Retinal pigment epithelial cell (primary cell): ENCODE measurements around the gene MYOZ3.
A peak's percentile ranks its signal among the peaks of the same experiment; 100 is the strongest.

Source experiments
- DNase-seq: peaks from one replicate; pipeline ENCODE4 v3.0.0-alpha.2; 2010; ENCODE audit warnings: low read depth
- H3K4me3 ChIP-seq: 2 replicates; pipeline ENCODE4 v1.5.1; 2011; ENCODE audit warnings: mild to moderate bottlenecking, low read length, control low read depth, moderate library complexity
- CTCF ChIP-seq: conservative IDR thresholded peaks from 2 replicates; pipeline ENCODE4 v1.5.1; 2011; ENCODE audit warnings: low read depth, low read length, control low read depth, inconsistent platforms

MYOZ3 gene

DNA sequence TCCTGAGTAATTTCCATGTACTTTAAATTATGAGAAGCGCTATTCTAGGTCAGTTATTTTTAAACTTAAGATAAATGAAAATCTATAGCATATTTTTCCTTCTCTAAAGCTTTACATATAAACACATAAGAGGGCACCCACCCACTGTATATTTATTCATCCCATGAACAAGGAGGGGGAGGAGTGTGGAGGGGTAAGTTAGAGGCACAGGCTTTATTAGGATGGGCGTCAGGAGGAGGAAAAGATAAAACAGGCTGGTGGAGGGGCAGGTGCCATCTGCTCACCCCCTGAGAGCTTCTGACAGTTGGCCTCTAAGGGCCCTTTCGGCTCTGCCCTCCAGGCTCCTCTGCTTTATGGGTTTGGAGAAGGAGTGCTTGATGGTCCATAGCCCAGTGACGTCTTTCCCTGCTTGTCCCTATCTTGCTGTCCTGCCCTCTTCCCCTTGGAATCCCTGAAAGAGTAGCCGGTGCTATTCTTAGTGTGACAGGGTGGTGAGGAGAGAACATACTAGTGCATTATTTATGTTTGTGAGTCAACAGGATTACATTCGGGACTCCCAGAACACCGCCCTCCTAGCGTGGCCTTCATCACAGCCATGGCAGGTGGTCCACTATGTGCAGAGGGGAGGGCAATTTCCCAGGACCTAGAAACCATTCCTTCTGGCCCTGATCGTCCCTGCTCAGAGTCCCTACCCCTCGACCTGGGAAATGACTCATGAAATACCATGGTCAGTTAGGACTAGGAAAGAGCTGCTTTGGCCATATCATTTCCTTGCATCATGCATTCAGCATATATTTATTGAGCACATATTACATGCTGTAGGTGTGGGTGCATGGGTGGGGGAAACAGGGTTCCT, 28.5 kb upstream of the MYOZ3 start:
- TF ChIP-seq CTCF: no peak

DNA sequence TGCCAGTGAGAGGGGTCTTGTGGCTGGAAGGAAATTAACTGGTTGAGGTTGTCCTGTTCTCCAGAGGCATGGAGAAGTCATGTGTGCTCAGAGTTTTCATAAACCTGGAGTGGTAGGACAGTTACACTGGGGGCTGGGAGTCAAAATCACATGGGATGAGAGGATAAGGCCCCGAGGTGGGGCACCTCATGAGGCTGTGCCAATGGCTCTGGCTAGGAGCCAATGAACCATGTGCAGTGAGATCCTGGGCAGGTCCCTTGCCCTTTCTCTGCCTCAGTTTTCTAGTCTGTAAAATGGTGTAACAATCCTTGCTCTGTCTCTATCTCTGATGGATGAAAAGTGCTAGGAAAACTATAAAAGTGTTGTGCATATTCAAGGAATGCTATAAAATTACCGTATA, 27.6 kb upstream of the MYOZ3 start:
- H3K4me3 ChIP-seq: no peak overlapping the region
- DNase-seq: no peak
- TF ChIP-seq CTCF: no peak

More for the DNA sequence above, 28.5 kb upstream of the MYOZ3 start:
- H3K4me3 ChIP-seq: no peak overlapping the region
- no peak for DNase-seq

DNA sequence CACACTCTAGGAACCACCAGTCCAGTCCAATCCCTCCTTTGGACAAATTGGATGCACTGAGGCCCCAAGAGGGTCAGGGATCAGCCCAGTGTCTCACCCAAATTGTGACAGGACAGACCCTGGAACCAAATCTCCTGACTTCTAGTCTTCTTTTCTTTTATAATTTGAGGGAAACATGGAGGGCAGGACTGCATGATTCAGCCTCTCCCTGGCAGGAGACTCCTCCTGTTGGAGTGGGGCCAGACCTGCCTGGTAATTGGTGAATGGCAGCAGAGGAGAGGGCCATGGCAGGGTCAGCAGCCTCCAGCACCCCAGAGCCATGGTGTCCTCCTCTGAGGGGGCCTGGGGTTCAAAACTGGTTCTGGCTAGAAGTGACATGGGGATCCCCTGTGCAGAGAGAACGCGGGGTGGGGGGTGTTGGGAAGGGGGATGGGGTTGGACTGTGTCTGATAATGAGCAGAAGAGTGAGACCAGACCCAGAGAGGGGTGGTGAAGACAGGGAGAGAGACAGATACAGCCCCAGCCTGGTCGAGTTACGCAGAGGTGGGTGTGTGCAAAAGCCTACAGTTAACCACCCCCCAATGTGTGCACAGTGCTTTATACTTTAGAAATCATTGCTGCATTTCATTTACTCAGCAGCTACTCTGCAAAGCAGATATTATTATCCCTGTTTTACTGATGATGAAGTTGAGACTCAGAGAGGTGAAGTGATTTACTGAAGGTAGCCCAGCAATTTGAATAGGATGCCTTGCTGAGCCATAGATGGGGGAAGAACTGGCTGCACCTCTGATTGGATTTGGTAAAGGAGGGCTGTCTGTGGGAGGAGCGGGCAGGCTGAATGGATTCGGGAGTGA, 24.4 kb upstream of the MYOZ3 start:
- H3K4me3 ChIP-seq: no peak overlapping the region
- DNase-seq: peak; percentile 61
- TF ChIP-seq CTCF: no peak

- DNase-seq: peak; percentile 84
- no peak overlapping the region for H3K4me3 ChIP-seq
- TF ChIP-seq CTCF: no peak
Measured at GRCh38 chr5:150637245-150638052, 23.6 kb upstream of the MYOZ3 start.

- DNase-seq: no peak
- H3K4me3 ChIP-seq: no peak overlapping the region
- TF ChIP-seq CTCF: no peak
Measured at GRCh38 chr5:150638053-150638444, 23.0 kb upstream of the MYOZ3 start.

DNA sequence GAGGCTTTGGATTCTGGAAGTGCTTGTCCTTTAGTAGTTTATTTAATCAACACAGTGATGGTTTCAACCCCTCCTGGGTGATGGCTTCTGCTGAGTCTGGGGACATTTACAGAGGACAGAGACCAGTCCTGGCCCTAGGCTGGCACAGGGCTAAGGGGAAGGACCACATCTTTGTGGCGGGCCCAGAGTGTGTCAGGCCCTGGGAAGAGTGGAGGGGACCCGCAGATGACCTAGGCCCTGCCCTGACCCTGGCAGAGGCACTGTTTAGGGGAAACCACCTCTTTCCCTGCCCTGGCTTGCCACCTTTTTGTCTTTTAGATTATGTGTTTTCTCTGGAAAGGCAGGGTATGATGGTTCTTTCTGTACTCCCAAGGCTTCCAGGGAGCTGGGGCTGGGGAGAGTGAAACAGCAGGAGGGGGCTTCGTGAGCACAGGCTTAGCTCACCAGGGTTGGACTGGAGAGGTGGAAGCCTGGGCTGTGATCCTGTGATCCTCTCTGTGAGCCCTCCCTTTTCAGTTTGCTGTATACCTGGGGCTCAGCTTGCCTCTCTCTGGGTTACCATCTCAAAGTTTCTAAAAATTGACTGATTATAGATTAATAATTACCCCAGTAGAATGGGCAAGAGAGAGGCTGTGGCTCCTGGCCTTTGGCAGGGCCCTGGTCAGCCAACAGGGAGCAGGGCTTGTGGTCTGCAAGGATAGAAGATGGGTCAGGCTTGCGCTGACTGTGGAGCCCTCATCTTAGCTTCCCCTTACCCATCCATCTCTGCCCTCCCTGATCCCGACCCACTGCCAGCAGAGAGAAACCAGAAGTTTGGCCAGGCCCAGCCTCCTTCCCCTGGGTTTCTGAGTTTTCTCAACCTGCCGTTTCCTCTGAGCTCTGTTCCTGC, 22.3 kb upstream of the MYOZ3 start:
- no peak overlapping the region for H3K4me3 ChIP-seq
- TF ChIP-seq CTCF: no peak
- no peak for DNase-seq
